ENCODE results near the gene IARS2. TPM values are rescaled to one million over a fixed set of nuclear protein-coding genes. Genes with fewer than 3 reads are reported as not detected.
"Not testable (repeated sequence)": the region's sequence is repeated elsewhere in the genome, so short reads cannot be mapped to it uniquely, and the experiment has no call there.

IARS2 gene
- 82.0 and 90.6 TPM in 2 replicates for total RNA-seq
- 55.8 TPM for polyA plus RNA-seq (2012)

GRCh38 chr1:220094016-220094911, at the start of gene IARS2:
Gene IARS2 (plus strand): TSS chr1:220094132. CDS start chr1:220094217, 85 bp downstream.
- peak; percentile 89 for DNase-seq (ENCODE audit: low read depth)

GRCh38 chr1:220044678-220045355, 49.1 kb upstream of the IARS2 start:
- DNase-seq (ENCODE audit: low read depth) = no peak

- DNase-seq (ENCODE audit: low read depth) = peak; percentile 1
These were observed 48.4 kb upstream of the IARS2 start for GRCh38 chr1:220045356-220046051.

- peak; percentile 98 for DNase-seq (ENCODE audit: low read depth)
These were observed 47.6 kb upstream of the IARS2 start, which contains the start of gene EPRS1 for GRCh38 chr1:220046052-220046930. Gene EPRS1 (minus strand): TSS chr1:220046505. CDS start chr1:220046388, 117 bp downstream.

DNA sequence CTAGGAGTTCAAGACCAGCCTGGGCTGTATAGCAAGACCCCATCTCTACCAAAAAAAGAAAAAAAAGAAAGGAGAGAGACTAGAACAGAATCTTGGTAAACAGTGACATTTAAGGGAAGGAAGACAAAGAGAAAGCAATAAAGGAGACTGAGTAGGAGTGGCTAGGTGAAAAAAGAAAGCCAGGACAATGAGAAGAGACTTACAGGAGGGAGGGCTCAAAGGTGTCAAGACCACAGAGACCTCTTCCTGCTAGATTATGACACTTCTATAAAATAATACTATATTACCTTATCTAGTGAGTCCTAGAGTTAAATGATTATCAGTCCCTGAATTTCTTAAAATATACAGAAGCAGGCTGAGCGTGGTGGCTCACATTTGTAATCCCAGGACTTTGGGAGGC, 37.6 kb upstream of the IARS2 start:
- no peak for DNase-seq (ENCODE audit: low read depth)

- DNase-seq (ENCODE audit: low read depth) = no peak
These were observed 33.1 kb upstream of the IARS2 start for GRCh38 chr1:220060876-220061275.

DNA sequence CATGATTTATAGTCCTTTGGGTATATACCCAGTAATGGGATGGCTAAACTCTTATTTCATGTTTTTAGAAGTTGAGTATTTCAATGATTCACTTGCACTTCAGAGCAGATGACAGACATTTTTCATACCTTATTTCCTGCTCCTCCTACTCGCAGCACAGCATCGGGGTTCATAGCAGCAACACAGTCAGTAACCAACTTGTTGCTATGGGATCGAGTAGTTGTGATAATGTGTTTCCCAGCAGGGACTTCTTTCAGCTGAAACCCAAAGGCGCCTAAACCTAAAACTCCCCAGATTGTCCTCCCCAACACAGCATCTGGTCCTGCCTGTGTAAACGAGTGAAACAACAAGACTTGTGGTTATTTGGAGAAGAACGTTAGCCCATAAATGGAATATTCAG, 31.3 kb upstream of the IARS2 start:
- DNase-seq (ENCODE audit: low read depth) = no peak

GRCh38 chr1:220067269-220068204, 26.4 kb upstream of the IARS2 start:
- no peak for DNase-seq (ENCODE audit: low read depth)

DNA sequence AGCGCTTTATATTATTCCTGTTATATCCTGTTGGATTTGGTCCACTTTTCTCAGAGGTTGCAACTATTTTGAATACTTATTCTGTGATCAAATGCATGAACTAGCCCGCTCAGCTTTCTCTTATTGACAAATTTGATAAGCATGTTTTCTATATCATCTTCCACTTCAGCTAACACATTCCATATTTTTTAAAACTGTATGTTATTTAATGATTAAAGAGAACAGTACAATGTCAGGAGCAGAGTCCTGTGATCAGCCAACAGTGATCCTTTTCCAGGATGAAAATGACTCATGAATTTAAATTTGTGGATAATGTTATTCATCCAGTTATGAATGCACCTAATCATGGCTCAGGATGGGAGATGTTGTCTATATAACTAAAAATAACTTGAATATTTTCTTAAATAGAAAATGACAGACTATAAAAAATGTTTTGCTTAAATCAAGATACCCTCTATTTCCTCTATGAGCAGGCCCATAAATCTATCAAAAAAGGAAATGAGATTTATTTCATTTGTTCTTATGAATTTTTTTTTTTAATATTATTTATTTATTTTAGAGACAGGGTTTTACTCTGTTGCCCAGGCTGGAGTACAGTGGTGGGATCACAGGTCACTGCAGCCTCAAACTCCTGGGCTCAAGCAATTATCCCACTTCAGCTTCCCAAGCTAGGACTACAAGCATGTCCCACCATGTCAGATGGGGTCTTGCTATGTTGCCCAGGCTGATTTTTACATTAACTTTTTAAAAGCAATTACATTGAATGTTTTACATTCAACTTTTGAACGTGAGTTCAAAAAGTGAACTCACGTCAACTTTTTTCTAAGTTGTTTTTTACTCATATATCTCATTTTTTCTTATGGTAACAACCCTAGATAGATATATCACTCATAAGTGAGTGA, 16.8 kb upstream of the IARS2 start:
- DNase-seq (ENCODE audit: low read depth) = peak; percentile 9

GRCh38 chr1:220077887-220078286, 16.0 kb upstream of the IARS2 start:
- no peak for DNase-seq (ENCODE audit: low read depth)

DNA sequence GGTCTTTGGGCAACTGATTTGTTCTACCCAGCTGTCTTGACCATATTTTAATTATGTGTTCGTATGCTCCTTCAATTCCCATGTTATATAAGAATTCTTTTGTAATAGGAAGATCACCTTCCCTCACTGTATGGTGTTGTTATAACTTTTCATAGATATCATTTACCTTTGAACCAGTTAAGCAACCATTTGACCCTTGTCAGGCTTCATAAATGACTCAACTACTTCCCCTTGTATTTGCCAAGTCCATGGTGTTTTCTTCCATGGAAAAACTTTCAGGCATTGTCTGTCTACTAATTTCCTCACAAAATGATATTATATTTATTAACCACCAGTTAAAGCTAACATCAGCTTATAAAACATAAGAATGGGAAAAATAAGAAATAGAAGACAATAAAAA, 9.5 kb upstream of the IARS2 start:
- DNase-seq (ENCODE audit: low read depth) = no peak

- not testable (repeated sequence) for DNase-seq (ENCODE audit: low read depth)
These were observed 7.7 kb upstream of the IARS2 start for GRCh38 chr1:220086261-220086686.

GRCh38 chr1:220089650-220090556, 4.0 kb upstream of the IARS2 start, which contains the start of gene BPNT1:
Gene BPNT1 (minus strand): TSS chr1:220089788. CDS start chr1:220079846, 9,942 bp downstream.
- peak; percentile 95 for DNase-seq (ENCODE audit: low read depth)

- no peak for DNase-seq (ENCODE audit: low read depth)
These were observed 1.2 kb upstream of the IARS2 start for GRCh38 chr1:220092694-220093093.

GRCh38 chr1:220093361-220094015, 444 bp upstream of the IARS2 start:
- DNase-seq (ENCODE audit: low read depth) = no peak

DNA sequence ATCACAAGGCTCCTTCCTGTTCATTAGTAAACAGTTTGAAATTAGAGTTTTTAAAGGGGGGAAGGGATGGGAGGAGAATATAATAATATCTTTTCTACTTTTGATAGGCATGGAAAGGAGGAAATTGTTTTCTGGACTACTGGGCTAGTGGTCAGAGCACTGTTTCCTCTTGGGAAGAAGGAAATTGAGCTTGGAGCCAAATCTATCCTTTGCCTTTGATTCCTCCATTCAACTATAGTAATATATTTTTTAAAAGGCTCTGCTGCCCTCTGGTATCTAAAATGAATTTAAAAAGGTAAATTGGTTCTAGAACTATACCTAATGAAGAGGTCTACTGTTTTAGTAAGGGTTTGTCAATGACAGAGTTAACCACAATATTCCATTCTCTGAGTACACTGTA, 5.9 kb downstream of the IARS2 start:
- DNase-seq (ENCODE audit: low read depth) = no peak

- DNase-seq (ENCODE audit: low read depth) = not testable (repeated sequence)
These were observed 16.5 kb downstream of the IARS2 start for GRCh38 chr1:220110473-220110872.

Data from myocyte (in vitro differentiated cells).